ENCODE results near the gene LZTS2. TPM values are rescaled to one million over a fixed set of nuclear protein-coding genes. Genes with fewer than 3 reads are reported as not detected.

The LZTS2 gene
- total and polyA plus RNA-seq, 2 of the 4 experiments (the other 2 are of a cell fraction): 19.2 to 101 TPM

DNA sequence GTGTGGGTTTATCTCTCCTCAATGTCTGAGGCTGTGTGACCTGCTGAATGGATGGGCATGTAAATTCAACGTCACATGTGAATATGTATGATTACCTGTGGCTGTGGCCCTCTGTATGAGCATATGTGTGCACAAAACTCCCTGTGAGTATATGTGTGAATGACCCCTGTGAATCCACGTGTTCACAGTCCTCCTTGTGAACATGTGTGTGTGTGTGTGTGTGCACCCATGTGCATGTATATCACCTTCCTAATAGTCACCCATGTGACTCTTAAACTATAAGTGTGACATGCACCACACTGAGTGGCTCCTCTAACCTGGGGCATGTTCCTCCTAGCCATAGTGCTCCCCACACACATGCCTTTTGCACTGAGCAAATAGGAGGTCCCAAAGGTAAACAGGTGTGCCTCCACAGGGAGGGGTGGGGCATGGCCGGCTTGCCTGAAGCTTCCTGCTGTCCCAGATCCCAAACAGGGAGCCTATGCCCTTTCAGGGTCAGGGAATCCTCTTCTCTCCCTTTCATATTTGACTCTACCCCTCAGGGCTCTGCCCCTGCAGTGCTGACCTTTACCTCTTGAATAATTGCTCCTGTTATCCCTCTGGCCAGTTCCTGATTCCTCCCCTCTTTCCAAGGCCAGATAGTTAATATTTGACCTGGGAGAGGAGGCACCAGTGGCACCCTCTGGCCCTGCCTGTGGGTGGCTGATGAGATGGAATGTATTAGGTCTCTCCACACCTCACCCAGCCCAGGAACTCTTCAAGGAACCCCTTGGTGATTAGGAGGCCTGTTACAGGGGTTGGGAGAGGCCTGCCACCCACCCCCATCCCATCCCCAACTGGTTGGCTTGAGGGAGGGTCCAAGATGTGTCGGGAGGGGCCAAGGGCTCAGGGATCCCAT is 28.4 kb upstream of the LZTS2 start (continued):
- TF ChIP-seq USF2 (IDR thresholded peaks at IDR 0.05; ENCODE audit: low read depth, low read length) (no peak), MXI1 (IDR thresholded peaks at IDR 0.05; ENCODE audit: borderline replicate concordance, low read depth, low read length) (no peak), RAD21 (IDR thresholded peaks at IDR 0.05; ENCODE audit: low read length) (no peak), RCOR1 (IDR thresholded peaks at IDR 0.05; ENCODE audit: insufficient replicate concordance, low read length) (no peak)

Data from IMR-90 (cell line).